Measurements from ENCODE around the gene DLX2.
A peak's percentile ranks its signal among the peaks of the same experiment; 100 is the strongest.

Gene DLX2

GRCh38 chr2:172098287-172098649, 4.4 kb downstream of the DLX2 start:
- Histone ChIP-seq H3K4me3 (ENCODE audit: low read length, poor library complexity, severe bottlenecking) (no peak overlapping the region), H2AFZ (ENCODE audit: low read length) (no peak overlapping the region), H3K27me3 (ENCODE audit: insufficient read depth, low read length, poor library complexity, severe bottlenecking) (peaks cover 18% of the 10 kb centered on the region), H3K79me2 (ENCODE audit: insufficient read depth, low read length) (no peaks in the 10 kb centered on the region), H3K36me3 (ENCODE audit: insufficient read depth, low read length) (no peaks in the 10 kb centered on the region), H3K4me1 (ENCODE audit: insufficient read depth, low read length, poor library complexity, severe bottlenecking) (peaks cover 12% of the 10 kb centered on the region), H3K9me3 (ENCODE audit: insufficient read depth, low read depth, low read length) (no peaks in the 10 kb centered on the region), H3K4me2 (ENCODE audit: low read depth, low read length, poor library complexity, severe bottlenecking) (no peak overlapping the region), H3K9ac (ENCODE audit: low read depth, low read length, poor library complexity, severe bottlenecking) (no peak overlapping the region), H3F3A (ENCODE audit: low read depth) (no peaks in the 10 kb centered on the region), H3K9me2 (replicated peaks; ENCODE audit: low read depth, low read length) (no peaks in the 10 kb centered on the region), H4K20me1 (ENCODE audit: insufficient read depth, low read length, poor library complexity, severe bottlenecking) (no peaks in the 10 kb centered on the region)
- no peak for TF ChIP-seq EZH2phosphoT487 (IDR thresholded peaks at IDR 0.05; ENCODE audit: borderline replicate concordance)
- TF ChIP-seq CTCF (conservative IDR thresholded peaks at IDR 0.05; ENCODE audit: low read length): no peak

- no peak overlapping the region for H3K4me2 ChIP-seq (ENCODE audit: low read depth, low read length, poor library complexity, severe bottlenecking)
- H3K9me2 ChIP-seq (replicated peaks; ENCODE audit: low read depth, low read length): no peaks in the 10 kb centered on the region
- no peak overlapping the region for H2AFZ ChIP-seq (ENCODE audit: low read length)
- no peaks in the 10 kb centered on the region for H4K20me1 ChIP-seq (ENCODE audit: insufficient read depth, low read length, poor library complexity, severe bottlenecking)
- H3K27me3 ChIP-seq (ENCODE audit: insufficient read depth, low read length, poor library complexity, severe bottlenecking): peaks cover 24% of the 10 kb centered on the region
- no peaks in the 10 kb centered on the region for H3K79me2 ChIP-seq (ENCODE audit: insufficient read depth, low read length)
- peaks cover 12% of the 10 kb centered on the region for H3K4me1 ChIP-seq (ENCODE audit: insufficient read depth, low read length, poor library complexity, severe bottlenecking)
- H3K36me3 ChIP-seq (ENCODE audit: insufficient read depth, low read length): no peaks in the 10 kb centered on the region
- TF ChIP-seq CTCF (conservative IDR thresholded peaks at IDR 0.05; ENCODE audit: low read length) (no peak), EZH2phosphoT487 (IDR thresholded peaks at IDR 0.05; ENCODE audit: borderline replicate concordance) (no peak)
- no peaks in the 10 kb centered on the region; the same call in 1 of the 2 replicates for H3F3A ChIP-seq (ENCODE audit: low read depth)
- H3K9me3 ChIP-seq (ENCODE audit: insufficient read depth, low read depth, low read length): no peaks in the 10 kb centered on the region
- no peak overlapping the region for H3K4me3 ChIP-seq (ENCODE audit: low read length, poor library complexity, severe bottlenecking)
- no peak overlapping the region for H3K9ac ChIP-seq (ENCODE audit: low read depth, low read length, poor library complexity, severe bottlenecking)
Observed at GRCh38 chr2:172097557-172098131, 5.1 kb downstream of the DLX2 start.

GRCh38 chr2:172096626-172097547, 5.8 kb downstream of the DLX2 start:
- Histone ChIP-seq H3K79me2 (ENCODE audit: insufficient read depth, low read length) (no peaks in the 10 kb centered on the region), H3K9me2 (replicated peaks; ENCODE audit: low read depth, low read length) (no peaks in the 10 kb centered on the region), H3K4me3 (ENCODE audit: low read length, poor library complexity, severe bottlenecking) (no peak overlapping the region), H3K36me3 (ENCODE audit: insufficient read depth, low read length) (no peaks in the 10 kb centered on the region), H3F3A (ENCODE audit: low read depth) (no peaks in the 10 kb centered on the region; the same call in 1 of the 2 replicates), H3K9ac (ENCODE audit: low read depth, low read length, poor library complexity, severe bottlenecking) (peak overlapping the region; percentile 57), H4K20me1 (ENCODE audit: insufficient read depth, low read length, poor library complexity, severe bottlenecking) (no peaks in the 10 kb centered on the region), H3K4me1 (ENCODE audit: insufficient read depth, low read length, poor library complexity, severe bottlenecking) (peaks cover 8% of the 10 kb centered on the region), H3K9me3 (ENCODE audit: insufficient read depth, low read depth, low read length) (no peaks in the 10 kb centered on the region), H2AFZ (ENCODE audit: low read length) (no peak overlapping the region), H3K4me2 (ENCODE audit: low read depth, low read length, poor library complexity, severe bottlenecking) (peak overlapping the region; percentile 87), H3K27me3 (ENCODE audit: insufficient read depth, low read length, poor library complexity, severe bottlenecking) (peaks cover 27% of the 10 kb centered on the region)
- no peak for TF ChIP-seq EZH2phosphoT487 (IDR thresholded peaks at IDR 0.05; ENCODE audit: borderline replicate concordance)
- TF ChIP-seq CTCF (conservative IDR thresholded peaks at IDR 0.05; ENCODE audit: low read length): no peak

Measured in Loucy (cell line).